IPS-11a (cell line): ENCODE results near the gene BAZ2B.

ENCODE experiments used
- H3K4me3 ChIP-seq: one replicate; pipeline ENCODE4 v1.5.1; 2013; ENCODE audit warnings: low read depth, low read length, control low read depth

BAZ2B gene

DNA sequence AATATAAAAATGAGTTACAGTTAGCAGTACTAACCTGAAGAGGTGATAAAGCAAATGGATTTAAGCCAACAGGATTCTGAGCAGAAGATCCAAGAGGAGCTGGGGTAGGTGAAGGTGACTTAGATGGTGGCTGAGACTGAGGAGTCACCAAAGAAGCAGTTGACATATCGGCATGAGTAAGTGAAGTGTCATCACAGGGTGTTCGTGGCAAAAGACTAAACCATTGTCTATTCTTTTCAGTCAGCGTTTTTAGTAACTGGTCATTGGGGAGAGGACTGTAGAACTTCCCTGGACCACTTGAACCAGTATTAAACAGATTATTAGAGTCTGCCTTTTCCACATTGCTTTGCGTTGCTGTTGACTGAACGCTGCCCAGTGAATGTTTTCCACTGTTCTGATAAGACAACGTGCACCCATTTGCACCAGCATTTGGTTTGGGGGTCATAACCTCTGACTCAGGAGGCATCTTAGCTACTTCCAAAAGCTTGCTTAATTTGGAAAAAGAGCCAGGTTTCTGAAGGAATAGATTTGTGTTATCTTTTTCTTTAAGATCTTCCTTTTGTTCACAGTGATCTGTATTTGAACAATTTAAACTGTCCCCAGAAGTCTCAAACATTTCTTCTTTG, 266.6 kb downstream of the BAZ2B start:
- no peak overlapping the region for H3K4me3 ChIP-seq

- H3K4me3 ChIP-seq, result no peak overlapping the region
These were observed 289.6 kb downstream of the BAZ2B start for GRCh38 chr2:159326569-159327255.

GRCh38 chr2:159322419-159322818, 293.9 kb downstream of the BAZ2B start:
- H3K4me3 ChIP-seq, result no peak overlapping the region

- H3K4me3 ChIP-seq, result no peak overlapping the region
These were observed 298.8 kb downstream of the BAZ2B start for GRCh38 chr2:159317392-159318088.

GRCh38 chr2:159307942-159308341, 308.4 kb downstream of the BAZ2B start:
- H3K4me3 ChIP-seq, result no peak overlapping the region

DNA sequence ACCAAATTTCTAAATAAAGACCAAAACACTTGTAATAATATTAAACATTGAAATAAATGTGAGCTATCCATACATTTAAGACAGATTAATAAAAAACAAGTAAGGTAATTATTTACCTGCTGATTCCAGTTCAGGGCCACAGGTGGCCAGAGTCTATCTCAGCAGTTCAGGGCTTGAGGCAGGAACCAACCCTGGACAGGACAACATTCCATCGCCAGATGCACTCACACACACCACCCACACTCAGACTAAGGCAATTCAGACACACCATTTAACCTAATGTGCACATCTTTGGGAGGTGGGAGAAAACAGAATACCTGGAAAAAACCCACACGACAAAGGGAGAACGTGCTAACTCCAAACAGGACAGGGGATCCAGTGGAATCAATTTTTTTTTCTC, 315.8 kb downstream of the BAZ2B start:
- no peak overlapping the region for H3K4me3 ChIP-seq

- H3K4me3 ChIP-seq, result no peak overlapping the region
These were observed 317.4 kb downstream of the BAZ2B start for GRCh38 chr2:159298967-159299366.

- no peak overlapping the region for H3K4me3 ChIP-seq
These were observed 319.2 kb downstream of the BAZ2B start for GRCh38 chr2:159297042-159297707.

- no peak overlapping the region for H3K4me3 ChIP-seq
These were observed 324.2 kb downstream of the BAZ2B start for GRCh38 chr2:159292157-159292556.

DNA sequence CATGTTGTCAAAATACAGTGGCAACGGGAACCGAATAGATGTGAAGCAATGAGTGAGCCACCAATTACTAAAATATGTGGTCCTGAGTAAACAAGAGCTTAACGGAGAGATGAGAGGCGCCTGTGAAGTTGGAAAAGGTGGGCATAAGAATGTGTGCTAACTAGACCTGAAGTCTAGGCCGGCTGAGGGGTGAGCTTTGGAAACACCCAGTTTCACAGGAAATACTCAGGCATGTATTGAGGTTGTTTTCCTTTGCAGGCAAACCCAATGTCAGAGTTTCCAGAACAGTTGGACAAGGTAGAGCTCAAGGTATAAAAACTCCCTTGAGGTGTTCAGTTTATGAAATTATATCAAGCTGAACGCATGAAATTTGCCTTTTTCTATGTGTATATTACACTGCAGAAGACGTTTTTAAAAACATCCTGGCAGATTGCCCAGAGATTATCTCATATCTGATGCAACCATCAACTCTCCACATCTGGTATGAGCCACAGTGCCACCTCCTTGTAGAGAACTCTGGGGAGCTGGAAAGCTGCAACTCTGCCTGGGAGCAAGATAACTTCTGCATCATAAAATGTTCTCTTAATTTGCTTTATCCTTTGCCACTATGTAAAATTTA, 325.9 kb downstream of the BAZ2B start:
- H3K4me3 ChIP-seq, result no peak overlapping the region

DNA sequence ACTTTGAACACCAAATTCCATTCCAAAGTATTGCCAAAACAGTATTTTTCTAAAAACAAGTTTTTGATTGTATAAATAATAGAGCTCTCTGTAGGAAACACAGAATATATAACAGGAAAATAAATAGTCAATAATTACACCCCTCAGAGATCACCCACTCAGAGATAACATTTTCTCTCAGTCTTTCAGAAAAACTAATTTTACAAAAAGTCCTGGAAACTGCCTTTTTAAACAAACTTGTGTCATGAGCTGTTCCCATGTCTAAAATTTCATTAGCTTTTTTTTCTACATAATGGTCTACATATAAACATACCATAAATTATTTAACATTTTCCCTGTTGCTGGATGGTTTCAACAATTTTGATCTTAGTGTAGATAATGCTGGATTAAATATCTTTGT, 328.6 kb downstream of the BAZ2B start:
- no peak overlapping the region for H3K4me3 ChIP-seq

DNA sequence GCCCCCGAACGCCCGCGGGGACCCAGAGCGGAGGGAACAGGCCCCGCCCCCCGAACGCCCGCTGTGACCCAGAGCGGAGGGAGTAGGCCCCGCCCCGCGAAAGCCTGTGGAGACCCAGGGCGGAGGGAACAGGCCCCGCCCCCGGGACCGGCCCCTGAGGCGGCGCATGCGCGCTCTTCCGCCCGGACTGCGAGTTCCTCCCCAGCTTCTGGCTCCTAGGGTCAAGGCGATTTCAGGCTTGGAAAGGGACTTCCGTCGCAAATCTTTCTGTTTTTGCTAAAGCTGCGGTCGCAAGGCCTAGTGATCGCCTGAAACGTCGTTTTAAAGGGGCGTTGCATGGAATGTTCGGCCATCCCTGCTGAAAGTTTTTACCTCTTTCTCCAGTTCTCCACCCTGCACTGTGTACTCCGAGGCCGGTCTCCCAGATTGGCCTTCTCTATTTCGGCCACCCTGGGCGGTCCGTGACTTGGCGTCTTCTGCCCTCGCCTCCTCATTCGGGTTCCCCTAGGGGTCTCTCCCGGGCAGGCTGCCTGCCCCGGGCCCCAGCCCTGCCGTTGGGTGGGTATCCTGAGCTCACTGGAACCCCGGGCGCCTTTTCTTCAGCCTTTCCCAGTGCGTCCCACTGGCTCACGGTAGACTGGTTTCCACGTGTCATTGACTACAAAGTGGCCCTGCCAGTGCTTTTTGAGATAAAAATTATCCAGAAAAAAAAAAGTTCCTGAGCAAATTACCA, 329.5 kb downstream of the BAZ2B start:
- peak overlapping the region; percentile 78 for H3K4me3 ChIP-seq

GRCh38 chr2:159285929-159286708, 330.2 kb downstream of the BAZ2B start, which contains the start of gene WDSUB1:
Gene WDSUB1, minus strand, starts transcription at chr2:159286703. Its CDS starts 3,634 bp downstream, at chr2:159283069.
- H3K4me3 ChIP-seq, result peak within 1 kb of the TSS; percentile 78

- H3K4me3 ChIP-seq, result no peak overlapping the region
These were observed 330.9 kb downstream of the BAZ2B start for GRCh38 chr2:159285433-159285832.

- no peak overlapping the region for H3K4me3 ChIP-seq
These were observed 332.8 kb downstream of the BAZ2B start for GRCh38 chr2:159283529-159283928.

- no peak overlapping the region for H3K4me3 ChIP-seq
These were observed 335.3 kb downstream of the BAZ2B start for GRCh38 chr2:159281002-159281401.

DNA sequence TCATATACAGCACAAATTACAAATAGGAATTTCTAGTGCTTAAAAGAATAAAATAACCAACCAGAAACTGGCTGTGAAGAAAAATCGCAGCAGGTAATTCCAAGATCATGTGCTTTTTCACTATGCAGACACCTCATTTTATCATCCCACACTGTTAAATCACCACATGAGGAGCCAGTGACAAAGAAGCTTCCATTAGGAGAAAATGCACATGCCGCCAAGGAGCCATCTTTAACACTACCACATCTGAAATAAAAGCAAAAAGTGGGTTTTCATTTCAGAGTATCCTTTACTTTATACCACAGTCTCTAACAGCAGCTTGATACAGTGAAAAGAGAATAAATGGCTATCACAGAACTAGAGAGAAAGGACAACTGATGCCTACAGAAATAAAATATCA, 336.6 kb downstream of the BAZ2B start:
- no peak overlapping the region for H3K4me3 ChIP-seq

DNA sequence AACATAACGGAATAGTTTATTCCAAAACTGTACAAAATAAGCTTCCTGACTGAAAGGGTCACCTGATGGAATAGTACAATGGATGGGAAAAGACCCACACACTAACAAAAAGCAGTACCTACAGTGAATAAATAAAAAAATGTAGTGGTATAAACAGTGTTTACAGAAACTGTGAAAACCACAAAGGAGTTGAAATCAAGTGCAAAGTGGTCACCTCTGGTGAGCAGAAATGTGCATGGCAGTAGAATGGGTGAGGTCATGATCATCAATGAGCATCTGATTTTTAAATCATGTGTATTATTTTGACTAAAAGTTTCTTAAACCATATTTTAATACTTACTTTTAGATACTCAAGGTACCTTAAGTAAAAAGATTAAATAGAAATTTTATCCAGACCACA, 341.2 kb downstream of the BAZ2B start:
- no peak overlapping the region for H3K4me3 ChIP-seq

DNA sequence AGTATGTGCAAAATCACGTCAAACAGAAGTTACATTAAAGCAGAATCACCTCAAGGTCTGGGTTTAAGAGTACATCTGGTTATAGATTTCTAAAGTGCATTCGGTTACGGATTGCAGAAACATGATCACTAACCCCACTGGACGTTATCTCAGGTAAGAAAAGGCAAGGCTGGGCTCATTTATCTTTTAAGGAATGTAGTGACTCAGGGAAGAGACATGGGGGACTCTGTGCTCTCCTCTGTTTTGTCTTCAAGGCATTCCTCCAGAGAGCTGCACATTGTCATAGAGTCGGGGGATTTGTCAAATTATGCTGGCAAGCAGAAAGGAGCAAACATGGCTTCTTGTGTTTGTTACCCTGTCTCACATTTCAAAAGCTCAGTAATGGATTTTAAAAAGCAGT, 344.2 kb downstream of the BAZ2B start:
- H3K4me3 ChIP-seq, result no peak overlapping the region
